GM12892 (cell line): ENCODE data around the gene TIGD3.

Experiments used
- DNase-seq: peaks from one replicate; pipeline ENCODE4 v3.0.0; 2011; ENCODE audit not compliant: insufficient read length
- FAIRE-seq: peaks from 2 replicates; lab custom pipeline; 2011; peaks lifted over from hg19 to GRCh38; lab: Jason Lieb, UNC
- POLR2A ChIP-seq: IDR thresholded peaks from 2 replicates; pipeline ENCODE4 v1.6.1; 2011; ENCODE audit warnings: low read depth, low read length, control low read depth
- POLR2AphosphoS5 ChIP-seq: IDR thresholded peaks from 2 replicates; pipeline ENCODE4 v1.6.1; 2011; ENCODE audit warnings: low read depth, low read length, control low read depth
- TAF1 ChIP-seq: IDR thresholded peaks from 2 replicates; pipeline ENCODE4 v1.6.1; 2011; ENCODE audit warnings: low read depth, mild to moderate bottlenecking, control low read depth, low read length, borderline replicate concordance

TIGD3 gene

GRCh38 chr11:65378208-65378927 lies 23.8 kb downstream of the TIGD3 start:
- no peak for DNase-seq
- no peak for FAIRE-seq
- TF ChIP-seq TAF1 = no peak
- TF ChIP-seq POLR2AphosphoS5 = no peak
- TF ChIP-seq POLR2A = no peak

GRCh38 chr11:65378928-65379638 lies 24.5 kb downstream of the TIGD3 start:
- no peak for DNase-seq
- TF ChIP-seq POLR2A = no peak
- TF ChIP-seq TAF1 = no peak
- no peak for TF ChIP-seq POLR2AphosphoS5
- FAIRE-seq = no peak

GRCh38 chr11:65379698-65380459 lies 25.3 kb downstream of the TIGD3 start:
- DNase-seq (no peak), FAIRE-seq (no peak)
- no peak for TF ChIP-seq TAF1
- no peak for TF ChIP-seq POLR2A
- no peak for TF ChIP-seq POLR2AphosphoS5

GRCh38 chr11:65380460-65381119 lies 26.0 kb downstream of the TIGD3 start:
- FAIRE-seq = peak; percentile 84
- no peak for DNase-seq
- TF ChIP-seq POLR2A = no peak
- TF ChIP-seq POLR2AphosphoS5 = no peak
- no peak for TF ChIP-seq TAF1

GRCh38 chr11:65381716-65382032 lies 27.1 kb downstream of the TIGD3 start:
- FAIRE-seq (peak; percentile 99), DNase-seq (no peak)
- no peak for TF ChIP-seq POLR2AphosphoS5
- no peak for TF ChIP-seq TAF1
- TF ChIP-seq POLR2A = no peak

GRCh38 chr11:65382033-65382803 lies 27.7 kb downstream of the TIGD3 start, which contains the start of gene SLC25A45:
TSS of gene SLC25A45 (minus strand) at chr11:65382646. CDS start at chr11:65381951, 695 bp downstream.
- no peak for DNase-seq
- peak; percentile 76; the same call in 1 of the 2 replicates for TF ChIP-seq POLR2A
- TF ChIP-seq TAF1 = peak; percentile 54; the same call in 1 of the 2 replicates
- peak; percentile 68 for TF ChIP-seq POLR2AphosphoS5
- no peak for FAIRE-seq

GRCh38 chr11:65382804-65383368 lies 28.3 kb downstream of the TIGD3 start:
- no peak for FAIRE-seq
- no peak for DNase-seq
- TF ChIP-seq POLR2AphosphoS5 (no peak), TAF1 (no peak)

- DNase-seq (no peak), FAIRE-seq (no peak)
- TF ChIP-seq TAF1 = no peak
- TF ChIP-seq POLR2A = no peak
- no peak for TF ChIP-seq POLR2AphosphoS5
These were observed 29.2 kb downstream of the TIGD3 start for GRCh38 chr11:65383778-65384177.

GRCh38 chr11:65384301-65384889 lies 29.8 kb downstream of the TIGD3 start:
- no peak for FAIRE-seq
- TF ChIP-seq TAF1 (no peak), POLR2A (no peak), POLR2AphosphoS5 (no peak)
- DNase-seq = no peak
